Sigmoid colon (tissue), 7 donors: ENCODE data around the gene RSPO3. TPM values are rescaled to one million over a fixed set of nuclear protein-coding genes. Genes with fewer than 3 reads are reported as not detected.
"Not testable (repeated sequence)": the region's sequence is repeated elsewhere in the genome, so short reads cannot be mapped to it uniquely, and the experiment has no call there.

Experiments used
- DNase-seq: peaks from one replicate; pipeline ENCODE4 v3.0.0-alpha.2; 2019
- H3K27ac ChIP-seq, 4 donors: fragments of 200-600 bp; sonication (generic); one replicate each; pipeline ENCODE4 v1.5.1; 2016 to 2019; ENCODE audit warnings: mild to moderate bottlenecking in 1 of 4
- H3K27me3 ChIP-seq, 3 donors: fragments of 200-600 bp; sonication (generic); one replicate each; pipeline ENCODE4 v1.5.1; 2019; ENCODE audit warnings: mild to moderate bottlenecking in 1 of 3
- H3K36me3 ChIP-seq, 4 donors: fragments of 200-600 bp; sonication (generic); one replicate each; pipeline ENCODE4 v1.5.1; 2016 to 2019
- H3K4me1 ChIP-seq, 4 donors: fragments of 200-600 bp; sonication (generic); one replicate each; pipeline ENCODE4 v1.5.1; 2017 to 2019
- H3K4me3 ChIP-seq, 4 donors: fragments of 200-600 bp; sonication (generic); one replicate each; pipeline ENCODE4 v1.5.1; 2017 to 2019; ENCODE audit warnings: mild to moderate bottlenecking in 2 of 4, moderate library complexity in 1 of 4
- H3K9me3 ChIP-seq, 4 donors: fragments of 200-600 bp in 3 of 4; sonication (generic) in 3 of 4; one replicate each; pipeline versions ENCODE4 v1.5.1 to v1.6.1; 2013 to 2019
- CTCF ChIP-seq, 4 experiments: fragments of 450-650 bp in 3 of 4; fragments of 200-600 bp in 1 of 4; IDR thresholded peaks; one replicate each; pipeline ENCODE4 v1.5.1; 2016 to 2019; ENCODE audit warnings: antibody characterized with exemption in 4 of 4, mild to moderate bottlenecking in 3 of 4, moderate library complexity in 2 of 4
- EP300 ChIP-seq, 4 donors: sonication (generic); formaldehyde crosslinking; IDR thresholded peaks; one replicate each; pipeline ENCODE4 v1.6.1; 2017; ENCODE audit warnings: antibody characterized with exemption in 4 of 4
- POLR2A ChIP-seq, 2 donors: fragments of 450-650 bp; IDR thresholded peaks; one replicate each; pipeline ENCODE4 v1.6.1; 2016; ENCODE audit warnings: antibody characterized with exemption in 2 of 2, mild to moderate bottlenecking in 2 of 2, moderate library complexity in 2 of 2
- POLR2AphosphoS5 ChIP-seq, 4 donors: sonication (generic); formaldehyde crosslinking; IDR thresholded peaks; one replicate each; pipeline ENCODE4 v1.6.1; 2017; ENCODE audit warnings: antibody characterized with exemption in 4 of 4
- WGBS, 2 donors: extraction: QIAGEN DNeasy Blood & Tissue Kit; methylation state at CpG; one replicate each; pipeline ENCODE4 v1.1.7; 2013; 5-methylcytosine and 5-hydroxymethylcytosine counted together
- intact Hi-C: fragments of 100-400 bp; cut with DNase I; formaldehyde crosslinking; loops from one replicate; pipeline ENCODE4 v1.15.1; 2023
- polyA plus RNA-seq, 3 donors: library from polyadenylated mRNA; stranded (reverse); fragments of 200-250 nt; gene quantifications; one replicate each; pipeline ENCODE4 v1.2.3, GENCODE V29; 2013
- total RNA-seq, 4 donors: library from RNA; depleted of rRNA; stranded (reverse); fragments of >200 nt; gene quantifications; one replicate each; pipeline ENCODE4 v1.1.0, GENCODE V29; 2016
- donor health status: healthy with polysubstance abuse.
- donor health status: Bipolar disorder and iron deficiency.
- donor health status: healthy.

RSPO3 gene
- total and polyA plus RNA-seq, 7 donors: 0.69 to 17.4 (median 10.8) TPM

- no peaks in the 10 kb centered on the region for H3K36me3 ChIP-seq
- TF ChIP-seq EP300 (IDR thresholded peaks at IDR 0.05) (no peak), POLR2AphosphoS5 (IDR thresholded peaks at IDR 0.05) (no peak), CTCF (IDR thresholded peaks at IDR 0.05) (no peak), POLR2A (IDR thresholded peaks at IDR 0.05) (no peak)
- no peak overlapping the region for H3K27ac ChIP-seq
- intact Hi-C loops: no loop called here
- no peaks in the 10 kb centered on the region for H3K4me1 ChIP-seq
- no peak overlapping the region for H3K4me3 ChIP-seq
- no peaks in the 10 kb centered on the region for H3K27me3 ChIP-seq
- H3K9me3 ChIP-seq: no peaks in the 10 kb centered on the region
- no peak for DNase-seq
- 69 to 86% methylated on average over 2 of the region's 2 CpGs for WGBS, 2 donors
Measured at GRCh38 chr6:127083963-127084310, 34.5 kb upstream of the RSPO3 start.

- no peak overlapping the region for H3K4me3 ChIP-seq
- no peaks in the 10 kb centered on the region for H3K27me3 ChIP-seq
- WGBS, 2 donors: 84 to 91% methylated on average over 3 of the region's 3 CpGs
- no peaks in the 10 kb centered on the region for H3K9me3 ChIP-seq
- no peaks in the 10 kb centered on the region for H3K36me3 ChIP-seq
- TF ChIP-seq CTCF (IDR thresholded peaks at IDR 0.05) (no peak), EP300 (IDR thresholded peaks at IDR 0.05) (no peak), POLR2AphosphoS5 (IDR thresholded peaks at IDR 0.05) (no peak), POLR2A (IDR thresholded peaks at IDR 0.05) (no peak)
- H3K4me1 ChIP-seq: no peaks in the 10 kb centered on the region
- no peak overlapping the region for H3K27ac ChIP-seq
- intact Hi-C loops: no loop called here
- no peak for DNase-seq
Measured at GRCh38 chr6:127085181-127085580, 33.3 kb upstream of the RSPO3 start.

GRCh38 chr6:127090051-127090450 is 28.4 kb upstream of the RSPO3 start:
- intact Hi-C loops: no loop called here
- 19 to 41% methylated on average over 1 of the region's 1 CpG for WGBS, 2 donors
- Histone ChIP-seq H3K4me3 (no peak overlapping the region), H3K36me3 (no peaks in the 10 kb centered on the region), H3K27me3 (no peaks in the 10 kb centered on the region), H3K27ac (no peak overlapping the region), H3K9me3 (no peaks in the 10 kb centered on the region), H3K4me1 (no peaks in the 10 kb centered on the region)
- DNase-seq: no peak
- no peak for TF ChIP-seq EP300 (IDR thresholded peaks at IDR 0.05)

GRCh38 chr6:127092466-127092865 is 26.0 kb upstream of the RSPO3 start:
- WGBS, 2 donors: 79 to 86% methylated on average over 3 of the region's 3 CpGs
- Histone ChIP-seq H3K9me3 (no peaks in the 10 kb centered on the region), H3K27me3 (no peaks in the 10 kb centered on the region), H3K4me1 (no peaks in the 10 kb centered on the region), H3K4me3 (no peak overlapping the region), H3K27ac (no peak overlapping the region), H3K36me3 (no peaks in the 10 kb centered on the region)
- no peak for DNase-seq
- no peak for TF ChIP-seq POLR2AphosphoS5 (IDR thresholded peaks at IDR 0.05)
- TF ChIP-seq CTCF (IDR thresholded peaks at IDR 0.05): no peak
- TF ChIP-seq EP300 (IDR thresholded peaks at IDR 0.05): no peak
- TF ChIP-seq POLR2A (IDR thresholded peaks at IDR 0.05): no peak
- intact Hi-C loops: no loop called here

- Histone ChIP-seq H3K4me3 (no peak overlapping the region), H3K4me1 (no peaks in the 10 kb centered on the region), H3K36me3 (no peaks in the 10 kb centered on the region), H3K27me3 (no peaks in the 10 kb centered on the region), H3K9me3 (no peaks in the 10 kb centered on the region), H3K27ac (no peak overlapping the region)
- 76 to 89% methylated on average over 1 of the region's 1 CpG for WGBS, 2 donors
- intact Hi-C loops: no loop called here
- no peak for DNase-seq
- TF ChIP-seq POLR2AphosphoS5 (IDR thresholded peaks at IDR 0.05) (no peak), POLR2A (IDR thresholded peaks at IDR 0.05) (no peak)
Measured at GRCh38 chr6:127094791-127095190, 23.7 kb upstream of the RSPO3 start.

GRCh38 chr6:127096167-127096566 is 22.3 kb upstream of the RSPO3 start:
- TF ChIP-seq POLR2A (IDR thresholded peaks at IDR 0.05) (no peak), CTCF (IDR thresholded peaks at IDR 0.05) (no peak), EP300 (IDR thresholded peaks at IDR 0.05) (no peak), POLR2AphosphoS5 (IDR thresholded peaks at IDR 0.05) (no peak)
- no peak for DNase-seq
- WGBS, 2 donors: 57 to 82% methylated on average over 5 of the region's 5 CpGs
- H3K27ac ChIP-seq: no peak overlapping the region
- no peaks in the 10 kb centered on the region for H3K36me3 ChIP-seq
- no peaks in the 10 kb centered on the region for H3K27me3 ChIP-seq
- intact Hi-C loops: no loop called here
- H3K4me3 ChIP-seq: no peak overlapping the region
- H3K4me1 ChIP-seq: no peaks in the 10 kb centered on the region
- H3K9me3 ChIP-seq: no peaks in the 10 kb centered on the region

- H3K9me3 ChIP-seq, H3K27me3 ChIP-seq, H3K27ac ChIP-seq, H3K4me3 ChIP-seq, intact Hi-C loops, H3K36me3 ChIP-seq, DNase-seq, H3K4me1 ChIP-seq: not testable (repeated sequence)
- 79 to 92% methylated on average over 5 of the region's 5 CpGs for WGBS, 2 donors
Measured at GRCh38 chr6:127097442-127097841, 21.0 kb upstream of the RSPO3 start.
